Activated CD4-positive, alpha-beta T cell treated with anti-CD3 and anti-CD28 coated beads, Interleukin-2, amount 10 ng/mL, durations not matched to agents 24 days and 14 days (primary cell): ENCODE results near the gene GJB3. TPM values are rescaled to one million over a fixed set of nuclear protein-coding genes. Genes with fewer than 3 reads are reported as not detected.
A peak's percentile ranks its signal among the peaks of the same experiment; 100 is the strongest.
"Not testable (repeated sequence)": the region's sequence is repeated elsewhere in the genome, so short reads cannot be mapped to it uniquely, and the experiment has no call there.

Experiments
- DNase-seq: peaks from one replicate; pipeline ENCODE4 v3.0.0; 2022
- H3K27ac Mint-ChIP-seq: one replicate; pipeline ENCODE4 v1.8.0; 2022; ENCODE audit warnings: mild to moderate bottlenecking, mixed read lengths
- H3K27me3 Mint-ChIP-seq: one replicate; pipeline ENCODE4 v1.8.0; 2022; ENCODE audit warnings: mixed read lengths
- H3K36me3 Mint-ChIP-seq: one replicate; pipeline ENCODE4 v1.8.0; 2022; ENCODE audit warnings: low read depth, mild to moderate bottlenecking, mixed read lengths
- H3K4me1 Mint-ChIP-seq: one replicate; pipeline ENCODE4 v1.8.0; 2021; ENCODE audit warnings: mixed read lengths
- H3K4me3 Mint-ChIP-seq: one replicate; pipeline ENCODE4 v1.8.0; 2022; ENCODE audit warnings: mild to moderate bottlenecking, moderate library complexity, mixed read lengths
- H3K9me3 Mint-ChIP-seq: one replicate; pipeline ENCODE4 v1.8.0; 2021; ENCODE audit warnings: mixed read lengths
- intact Hi-C: fragments of 100-400 bp; cut with micrococcal nuclease; formaldehyde crosslinking; loops from one replicate; pipeline ENCODE4 v1.15.1; 2023
- total RNA-seq: library from RNA; stranded (reverse); gene quantifications from 2 replicates; pipeline ENCODE4 v1.2.3, GENCODE V29; 2022

The GJB3 gene
- total RNA-seq, 1 donor from 2014 or later = not detected

DNA sequence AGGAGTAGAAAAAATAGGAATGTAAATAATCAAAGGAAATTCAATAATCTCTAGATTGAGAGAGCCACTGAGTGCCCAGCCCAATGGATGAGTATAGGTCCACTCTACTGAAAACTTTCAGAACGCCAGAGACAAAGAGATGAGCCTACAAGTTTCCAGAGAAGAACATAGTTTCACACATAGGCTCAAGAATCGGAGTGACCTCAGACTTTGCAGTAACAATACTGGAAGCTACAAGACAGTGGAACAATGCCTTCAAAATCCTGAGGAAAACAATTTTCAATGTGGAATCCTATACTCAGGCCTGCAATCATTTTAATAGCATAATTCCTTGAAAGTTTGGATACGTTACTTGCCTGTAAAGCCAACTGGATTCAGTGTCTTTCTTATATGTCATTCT lies 22.8 kb downstream of the GJB3 start:
- no peak overlapping the region for H3K27ac Mint-ChIP-seq
- intact Hi-C loops = no loop called here
- peaks cover 6% of the 10 kb centered on the region for H3K4me1 Mint-ChIP-seq
- no peaks in the 10 kb centered on the region for H3K9me3 Mint-ChIP-seq
- no peaks in the 10 kb centered on the region for H3K36me3 Mint-ChIP-seq
- DNase-seq = peak; percentile 7
- no peak overlapping the region for H3K4me3 Mint-ChIP-seq
- no peaks in the 10 kb centered on the region for H3K27me3 Mint-ChIP-seq

DNA sequence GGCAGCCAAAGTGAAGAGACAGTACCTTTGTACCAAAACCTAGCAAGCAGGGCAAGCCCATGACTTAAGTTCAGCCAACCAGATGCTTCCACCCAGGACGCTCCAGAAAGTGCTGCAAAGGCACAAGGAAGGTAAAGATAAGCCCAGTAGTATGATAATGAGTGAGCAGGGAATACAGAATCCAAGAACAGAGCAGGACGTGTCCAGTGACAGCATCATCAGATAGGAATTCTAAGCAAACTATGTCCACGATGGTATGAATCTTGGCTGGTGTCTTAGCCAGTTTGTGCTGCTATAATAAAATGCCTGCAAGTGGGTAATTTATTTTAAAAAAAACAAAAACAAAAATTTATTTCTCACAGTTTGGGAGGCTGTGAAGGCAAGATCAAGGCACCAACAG lies 25.4 kb downstream of the GJB3 start:
- Mint-ChIP-seq H3K4me1 (no peaks in the 10 kb centered on the region), H3K27ac (no peak overlapping the region), H3K9me3 (peaks cover 10% of the 10 kb centered on the region), H3K27me3 (no peaks in the 10 kb centered on the region), H3K36me3 (no peaks in the 10 kb centered on the region), H3K4me3 (no peak overlapping the region)
- no peak for DNase-seq
- intact Hi-C loops = no loop called here

DNA sequence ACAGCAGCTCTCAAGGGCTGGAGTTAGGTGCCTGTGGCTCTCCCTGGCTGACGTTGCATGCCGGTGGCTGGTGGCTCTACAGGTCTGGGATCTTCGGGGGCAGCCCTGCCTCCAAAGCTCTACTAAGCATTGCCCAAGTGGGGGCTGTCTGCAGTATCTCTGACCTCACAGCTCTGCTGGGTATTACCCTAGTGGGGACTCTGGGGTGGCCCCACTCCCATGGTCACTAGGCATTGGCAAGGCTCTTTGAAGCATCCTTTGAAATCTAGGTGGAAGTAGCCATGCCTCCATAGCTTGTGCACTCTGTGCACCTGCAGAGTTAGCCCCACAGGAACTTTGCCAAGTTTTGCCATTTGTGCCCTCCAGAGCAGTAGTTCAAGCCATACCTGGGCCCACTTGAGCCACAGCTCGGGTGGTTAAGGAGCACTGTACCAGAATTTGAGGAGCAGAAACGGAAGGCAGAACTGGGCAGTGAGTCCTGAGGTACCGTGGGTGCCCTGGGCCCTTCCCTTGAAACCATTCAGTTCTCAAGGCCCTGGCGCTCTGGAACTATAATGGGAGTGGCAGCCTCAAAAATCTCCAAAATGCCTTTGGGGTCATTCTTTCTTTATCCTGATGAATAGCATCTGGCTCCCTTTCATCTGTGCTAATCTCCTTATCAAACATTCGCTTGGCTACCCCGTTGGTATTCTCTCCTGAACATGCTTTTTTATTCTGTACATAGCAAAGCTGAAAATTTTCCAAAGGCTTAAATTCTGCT lies 27.2 kb downstream of the GJB3 start:
- Mint-ChIP-seq H3K4me1 (no peaks in the 10 kb centered on the region), H3K27me3 (no peaks in the 10 kb centered on the region), H3K36me3 (no peaks in the 10 kb centered on the region), H3K27ac (no peak overlapping the region), H3K4me3 (no peak overlapping the region), H3K9me3 (peaks cover 10% of the 10 kb centered on the region)
- DNase-seq = peak; percentile 48
- intact Hi-C loops = no loop called here

DNA sequence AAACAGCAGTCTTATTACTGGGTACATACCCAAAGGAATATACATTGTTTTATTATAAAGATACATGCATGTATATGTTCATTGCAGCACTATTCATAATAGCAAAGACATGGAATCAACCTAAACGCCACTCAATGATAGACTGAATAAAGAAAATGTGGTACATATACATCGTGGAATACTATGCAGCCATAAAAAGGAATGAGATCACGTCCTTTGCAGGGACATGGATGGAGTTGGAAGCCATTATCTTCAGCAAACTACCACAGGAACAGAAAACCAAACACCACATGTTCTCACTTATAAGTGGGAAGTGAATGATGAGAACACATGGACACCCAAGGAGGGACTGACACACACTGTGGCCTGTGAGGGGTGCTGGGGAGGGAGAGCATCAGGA lies 29.8 kb downstream of the GJB3 start:
- intact Hi-C loops, H3K27me3 Mint-ChIP-seq, H3K36me3 Mint-ChIP-seq, H3K4me1 Mint-ChIP-seq, H3K27ac Mint-ChIP-seq, H3K4me3 Mint-ChIP-seq: not testable (repeated sequence)
- peak; percentile 23 for DNase-seq
- H3K9me3 Mint-ChIP-seq = peaks cover 10% of the 10 kb centered on the region

DNA sequence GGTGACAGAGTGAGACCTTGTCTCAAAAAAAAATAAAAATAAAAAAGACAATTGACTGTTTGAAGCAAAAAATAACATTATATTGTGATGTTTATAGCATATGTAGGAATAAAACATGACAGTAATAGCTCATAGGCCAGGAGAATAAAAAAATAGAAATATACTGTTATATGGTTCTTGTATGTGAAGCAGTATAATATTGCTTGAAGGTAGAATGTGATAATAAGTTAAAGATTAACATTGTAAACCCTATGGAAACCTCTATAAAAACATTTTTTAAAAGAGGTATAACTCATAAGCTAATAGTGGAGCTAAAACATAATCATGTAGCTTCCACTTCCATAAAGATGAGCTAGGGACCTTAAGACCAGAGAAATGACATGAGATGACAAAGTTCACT lies 35.3 kb downstream of the GJB3 start:
- no peaks in the 10 kb centered on the region for H3K36me3 Mint-ChIP-seq
- no peak overlapping the region for H3K27ac Mint-ChIP-seq
- no peaks in the 10 kb centered on the region for H3K9me3 Mint-ChIP-seq
- no peaks in the 10 kb centered on the region for H3K4me1 Mint-ChIP-seq
- H3K27me3 Mint-ChIP-seq = peaks cover 4% of the 10 kb centered on the region
- no peak for DNase-seq
- intact Hi-C loops = no loop called here
- no peak overlapping the region for H3K4me3 Mint-ChIP-seq

DNA sequence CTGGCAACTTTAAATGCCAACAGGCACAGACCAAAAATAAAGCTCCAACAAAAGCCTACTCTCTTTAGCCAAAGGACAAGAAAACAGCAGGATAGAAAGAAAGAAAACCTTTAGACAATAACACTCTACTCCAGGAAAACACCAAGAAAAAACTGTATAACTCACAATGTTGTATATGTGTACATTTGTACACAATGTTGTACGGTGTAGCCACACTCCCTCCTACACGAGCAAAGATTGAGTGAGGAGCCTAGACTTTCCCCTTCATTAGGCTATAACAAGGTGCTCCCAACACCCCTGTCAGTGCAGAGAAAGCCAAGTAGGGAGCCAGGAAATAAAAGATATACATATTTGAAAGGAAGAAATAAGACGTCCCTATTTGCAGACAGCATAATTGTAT lies 35.8 kb downstream of the GJB3 start:
- DNase-seq = peak; percentile 17
- Mint-ChIP-seq H3K4me3 (no peak overlapping the region), H3K27me3 (peaks cover 4% of the 10 kb centered on the region), H3K4me1 (no peaks in the 10 kb centered on the region), H3K27ac (no peak overlapping the region), H3K36me3 (no peaks in the 10 kb centered on the region), H3K9me3 (no peaks in the 10 kb centered on the region)
- intact Hi-C loops = no loop called here

DNA sequence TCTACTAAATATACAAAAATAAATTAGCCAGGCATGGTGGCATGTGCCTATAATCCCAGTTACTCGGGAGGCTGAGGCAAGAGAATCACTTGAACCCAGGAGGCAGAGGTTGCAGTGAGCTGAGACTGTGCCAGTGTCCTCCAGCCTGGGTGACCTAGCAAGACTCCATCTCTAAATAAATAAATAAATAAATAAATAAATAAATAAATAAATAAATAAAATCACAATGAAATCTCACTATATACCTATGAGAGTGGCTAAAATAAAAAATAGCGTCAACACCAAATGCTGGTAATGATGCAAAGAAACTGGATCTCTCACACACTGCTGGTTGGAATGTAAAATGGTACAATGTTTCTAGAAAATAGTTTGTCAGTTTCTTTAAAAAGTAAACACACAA lies 37.8 kb downstream of the GJB3 start:
- H3K27me3 Mint-ChIP-seq, H3K27ac Mint-ChIP-seq, H3K9me3 Mint-ChIP-seq, DNase-seq, H3K4me1 Mint-ChIP-seq, H3K36me3 Mint-ChIP-seq, intact Hi-C loops, H3K4me3 Mint-ChIP-seq: not testable (repeated sequence)

DNA sequence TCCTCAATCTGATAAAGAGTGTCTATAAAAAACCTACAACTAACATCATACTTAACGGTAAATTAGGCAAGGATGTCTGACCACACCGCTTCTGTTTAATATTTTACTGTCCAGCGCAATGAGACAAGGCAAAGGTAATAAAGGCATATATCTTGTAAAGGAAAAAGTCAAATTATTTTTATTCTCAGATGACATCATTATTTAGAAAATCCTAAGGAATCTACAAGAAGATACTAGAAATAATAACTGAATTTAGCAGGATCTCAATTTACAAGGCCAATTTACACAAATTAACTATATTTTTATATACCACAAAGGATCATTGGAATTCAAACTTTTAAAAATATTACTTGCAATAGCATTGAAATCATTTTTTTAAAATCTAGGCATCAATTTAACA lies 41.2 kb downstream of the GJB3 start:
- H3K27me3 Mint-ChIP-seq = no peaks in the 10 kb centered on the region
- intact Hi-C loops = no loop called here
- H3K36me3 Mint-ChIP-seq = no peaks in the 10 kb centered on the region
- DNase-seq = peak; percentile 2
- no peak overlapping the region for H3K4me3 Mint-ChIP-seq
- no peak overlapping the region for H3K27ac Mint-ChIP-seq
- H3K9me3 Mint-ChIP-seq = no peaks in the 10 kb centered on the region
- no peaks in the 10 kb centered on the region for H3K4me1 Mint-ChIP-seq

DNA sequence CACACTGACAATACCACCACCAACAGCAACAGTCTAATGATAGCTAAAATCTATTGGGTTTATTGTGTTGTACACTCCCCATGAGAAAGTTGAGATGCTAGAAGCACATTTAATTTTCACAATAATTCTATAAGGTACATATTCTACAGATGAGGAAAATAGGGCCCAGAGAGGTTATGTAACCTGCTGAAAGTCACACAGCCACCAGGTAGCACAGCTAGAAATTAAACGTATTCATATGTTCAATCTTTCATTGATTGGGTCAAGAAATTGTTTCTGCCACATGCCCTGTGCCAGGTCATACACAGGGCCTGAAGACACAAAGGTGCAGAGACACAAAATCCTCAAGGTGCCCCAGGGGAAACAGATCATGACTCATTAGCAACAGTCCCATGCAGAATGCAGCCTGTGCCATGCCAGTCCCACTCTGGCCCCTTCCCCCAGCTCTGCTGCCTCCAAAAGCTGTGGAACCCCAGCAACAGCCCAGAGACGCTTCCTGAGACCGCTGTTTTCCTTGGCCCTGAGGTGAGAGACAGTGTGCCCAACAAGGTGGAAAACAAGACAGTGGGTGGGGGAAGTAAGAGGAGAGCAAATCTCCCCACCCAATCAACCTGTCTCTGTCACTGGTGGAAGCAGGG lies 43.9 kb downstream of the GJB3 start:
- Mint-ChIP-seq H3K36me3 (no peaks in the 10 kb centered on the region), H3K27me3 (no peaks in the 10 kb centered on the region), H3K4me3 (no peak overlapping the region), H3K27ac (no peak overlapping the region), H3K9me3 (no peaks in the 10 kb centered on the region), H3K4me1 (no peaks in the 10 kb centered on the region)
- intact Hi-C loops = no loop called here
- peak; percentile 43 for DNase-seq

DNA sequence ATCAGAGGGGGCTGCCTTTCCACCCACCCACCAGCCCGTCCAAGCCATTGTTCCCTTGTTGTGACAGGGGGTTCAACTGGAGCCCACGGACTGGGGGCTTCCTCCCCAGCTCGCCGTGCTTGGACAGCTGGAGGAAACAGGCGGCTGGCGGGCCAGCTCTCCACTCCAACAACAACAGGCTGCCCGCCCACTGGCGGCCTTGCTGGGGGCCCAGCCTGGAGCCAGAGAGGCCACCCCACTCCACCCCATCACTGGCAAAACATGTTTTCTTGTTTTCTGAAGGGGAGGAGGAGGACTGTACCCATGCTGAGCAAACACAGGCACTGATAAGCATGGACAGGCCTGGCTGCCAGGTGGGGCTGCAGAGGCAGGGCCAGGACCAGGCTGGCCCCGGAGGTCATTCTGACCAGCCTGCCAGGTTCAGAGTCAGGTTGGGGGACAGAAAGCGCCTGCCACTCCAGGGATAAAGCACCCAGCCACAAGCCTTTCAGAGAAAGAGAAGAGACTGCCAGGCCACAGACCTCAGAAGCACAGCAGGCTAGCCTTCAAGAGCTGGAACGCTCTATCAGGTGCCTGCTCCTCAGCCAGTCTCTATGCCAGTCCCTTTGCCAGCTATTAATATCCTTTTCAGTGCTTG lies 44.6 kb downstream of the GJB3 start:
- H3K4me1 Mint-ChIP-seq = no peaks in the 10 kb centered on the region
- no peaks in the 10 kb centered on the region for H3K9me3 Mint-ChIP-seq

DNA sequence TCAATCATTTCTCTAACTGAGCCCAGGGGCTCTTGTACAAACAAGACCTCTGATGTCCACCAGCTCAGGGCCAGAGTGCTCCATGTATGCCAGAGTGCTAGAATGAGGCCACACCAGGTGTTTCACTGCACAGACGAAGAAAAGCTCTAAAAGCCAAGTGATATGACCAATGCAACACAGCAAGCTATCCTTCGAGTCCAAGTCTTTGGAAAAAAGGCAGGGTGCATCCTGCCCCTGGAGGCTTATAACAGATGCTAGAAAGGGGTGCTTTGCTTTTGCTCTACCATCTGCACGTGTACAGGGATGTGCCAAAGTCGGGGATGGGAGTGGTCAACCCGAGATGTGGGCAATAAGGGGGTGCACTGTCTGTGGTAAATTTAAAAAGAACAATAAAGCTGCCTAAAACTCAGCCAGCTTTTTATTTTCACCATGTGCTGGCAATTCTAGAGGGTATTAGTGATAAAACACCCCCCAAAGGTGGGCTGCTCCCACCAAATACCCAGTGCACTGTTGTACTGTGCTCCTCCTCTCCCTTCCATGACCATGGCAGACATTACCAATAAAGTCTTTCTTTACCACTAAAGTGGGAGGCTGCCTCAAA lies 46.4 kb downstream of the GJB3 start:
- no peaks in the 10 kb centered on the region for H3K27me3 Mint-ChIP-seq
- no peak overlapping the region for H3K4me3 Mint-ChIP-seq
- no peaks in the 10 kb centered on the region for H3K9me3 Mint-ChIP-seq
- intact Hi-C loops = no loop called here
- peak; percentile 41 for DNase-seq
- no peaks in the 10 kb centered on the region for H3K36me3 Mint-ChIP-seq
- H3K27ac Mint-ChIP-seq = no peak overlapping the region
- no peaks in the 10 kb centered on the region for H3K4me1 Mint-ChIP-seq

More for the DNA sequence above, 44.6 kb downstream of the GJB3 start:
- DNase-seq = peak; percentile 40
- H3K27ac Mint-ChIP-seq = no peak overlapping the region
- H3K36me3 Mint-ChIP-seq = no peaks in the 10 kb centered on the region
- H3K27me3 Mint-ChIP-seq = no peaks in the 10 kb centered on the region
- H3K4me3 Mint-ChIP-seq = no peak overlapping the region
- intact Hi-C loops = no loop called here

DNA sequence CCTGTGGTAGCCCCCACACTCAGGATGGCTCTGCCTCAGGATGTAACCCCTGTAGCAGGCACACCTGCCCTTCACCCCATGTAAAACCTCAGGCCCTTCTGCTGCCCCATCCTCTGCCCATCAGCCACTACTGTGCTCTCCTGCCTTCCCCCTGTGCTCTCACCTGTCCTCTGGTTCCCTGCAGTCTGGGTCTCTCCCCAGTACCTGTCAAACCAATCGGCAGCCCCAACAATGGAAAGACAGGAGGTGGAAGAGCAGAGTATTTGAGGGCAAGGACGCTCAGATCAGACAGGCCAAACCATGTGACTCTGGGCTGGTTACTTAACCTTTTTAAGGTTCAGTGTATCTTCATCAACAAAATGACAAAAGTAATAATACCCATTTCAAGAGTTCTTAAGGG lies 47.6 kb downstream of the GJB3 start:
- H3K27ac Mint-ChIP-seq = no peak overlapping the region
- H3K27me3 Mint-ChIP-seq = no peaks in the 10 kb centered on the region
- no peaks in the 10 kb centered on the region for H3K9me3 Mint-ChIP-seq
- DNase-seq = peak; percentile 39
- no peaks in the 10 kb centered on the region for H3K4me1 Mint-ChIP-seq
- intact Hi-C loops = no loop called here
- H3K4me3 Mint-ChIP-seq = no peak overlapping the region
- no peaks in the 10 kb centered on the region for H3K36me3 Mint-ChIP-seq

DNA sequence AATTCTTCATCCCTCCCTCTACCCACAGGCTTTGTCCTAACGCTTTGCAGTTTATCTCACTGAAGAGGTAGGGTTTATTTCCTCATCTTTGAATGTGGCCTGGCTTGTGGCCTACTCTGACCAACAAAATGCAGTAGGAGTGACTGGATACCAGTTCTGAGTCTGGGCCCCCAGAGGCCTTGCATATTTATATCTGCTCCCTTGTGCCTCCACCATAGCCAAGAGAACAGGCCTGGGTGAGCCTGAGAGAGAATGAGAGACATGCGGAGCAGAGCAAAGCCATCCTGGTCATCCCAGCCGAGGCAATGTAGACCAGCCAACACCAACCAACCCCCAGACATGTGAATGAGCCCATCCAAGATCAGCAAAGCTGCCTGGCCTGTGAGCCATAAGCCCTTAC lies 48.2 kb downstream of the GJB3 start:
- intact Hi-C loops = no loop called here
- Mint-ChIP-seq H3K4me3 (no peak overlapping the region), H3K4me1 (no peaks in the 10 kb centered on the region), H3K9me3 (no peaks in the 10 kb centered on the region), H3K36me3 (no peaks in the 10 kb centered on the region), H3K27me3 (no peaks in the 10 kb centered on the region), H3K27ac (no peak overlapping the region)
- DNase-seq = no peak

DNA sequence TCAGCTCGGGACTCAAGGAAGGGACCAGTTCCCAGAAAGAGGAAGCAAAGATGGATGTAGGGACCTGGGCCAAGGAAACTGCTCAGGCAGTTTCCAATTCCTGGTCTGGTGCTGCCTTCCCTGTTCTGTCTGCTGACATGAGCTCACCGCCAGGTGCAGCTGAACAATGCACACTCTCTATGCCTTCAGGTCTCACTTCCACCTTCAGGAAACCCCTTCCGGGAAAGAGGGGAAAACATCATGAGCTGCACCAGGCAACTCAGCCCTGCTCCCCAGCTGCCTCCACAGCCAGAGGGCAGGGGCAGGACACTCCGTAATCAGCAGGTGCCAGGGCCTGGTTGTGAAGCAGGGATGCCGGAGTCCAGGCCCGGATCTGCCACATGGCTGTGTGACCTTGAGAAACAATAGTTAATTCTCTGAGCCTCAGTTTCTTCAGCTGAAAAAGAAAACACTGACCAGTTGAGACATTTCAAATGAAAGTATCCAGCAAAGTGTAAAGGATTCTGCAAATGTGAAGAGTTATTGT lies 50.8 kb downstream of the GJB3 start:
- Mint-ChIP-seq H3K36me3 (no peaks in the 10 kb centered on the region), H3K4me3 (no peak overlapping the region), H3K9me3 (no peaks in the 10 kb centered on the region), H3K27me3 (no peaks in the 10 kb centered on the region), H3K4me1 (no peaks in the 10 kb centered on the region), H3K27ac (no peak overlapping the region)
- intact Hi-C loops = no loop called here
- no peak for DNase-seq
